ENCODE measurements around the gene GALNT1. TPM values are rescaled to one million over a fixed set of nuclear protein-coding genes. Genes with fewer than 3 reads are reported as not detected.

The GALNT1 gene
- total and polyA plus RNA-seq, 2 of the 4 experiments (the other 2 are of a cell fraction): 24.9 to 43.9 TPM

GRCh38 chr18:35682281-35682867 is 100.8 kb downstream of the GALNT1 start:
- Histone ChIP-seq H3K14ac (replicated peaks; ENCODE audit: low read depth, low read length) (no peak overlapping the region), H3K27me3 (ENCODE audit: control insufficient read depth, insufficient read depth, low read length) (no peaks in the 10 kb centered on the region), H3K4me1 (ENCODE audit: control insufficient read depth, insufficient read depth, low read length) (peaks cover 6% of the 10 kb centered on the region), H3K9ac (ENCODE audit: low read depth, low read length) (no peak overlapping the region), H3K9me1 (ENCODE audit: insufficient read depth, low read length) (no peaks in the 10 kb centered on the region; the same call in 1 of the 2 replicates), H2AFZ (replicated peaks; ENCODE audit: low read length, poor library complexity) (no peak overlapping the region), H2BK5ac (ENCODE audit: low read depth, low read length, poor library complexity, severe bottlenecking) (no peak overlapping the region), H3K18ac (ENCODE audit: low read depth, low read length) (no peak overlapping the region), H4K8ac (ENCODE audit: low read depth in 2 of 2, low read length in 2 of 2) (no peak overlapping the region), H2BK20ac (ENCODE audit: low read depth, low read length) (no peak overlapping the region), H3K27ac (ENCODE audit: insufficient read depth, low read length) (no peak overlapping the region), H2BK120ac (ENCODE audit: low read depth, low read length) (no peak overlapping the region), H2AK5ac (ENCODE audit: low read depth, low read length) (no peak overlapping the region), H3K79me1 (ENCODE audit: low read depth in 1 of 2, low read length in 2 of 2) (no peaks in the 10 kb centered on the region; a peak in 1 of 4 replicates), H4K20me1 (ENCODE audit: insufficient read depth, low read length) (no peaks in the 10 kb centered on the region), H3K36me3 (ENCODE audit: control insufficient read depth, insufficient read depth, low read length) (peaks cover 4% of the 10 kb centered on the region; the same call in 1 of the 2 replicates), H4K91ac (ENCODE audit: insufficient read depth, low read depth, low read length) (no peak overlapping the region), H2BK15ac (ENCODE audit: low read depth, low read length) (no peak overlapping the region), H3K4me3 (ENCODE audit: insufficient read depth, low read depth, low read length) (no peak overlapping the region), H3K4me2 (ENCODE audit: low read depth, low read length) (no peak overlapping the region), H3K23ac (ENCODE audit: low read depth, low read length) (no peak overlapping the region), H3K9me3 (ENCODE audit: control insufficient read depth, insufficient read depth, low read length) (no peaks in the 10 kb centered on the region), H2AK9ac (replicated peaks; ENCODE audit: low read depth, low read length, poor library complexity) (no peak overlapping the region), H4K5ac (ENCODE audit: low read depth, low read length) (no peak overlapping the region), H3K4ac (ENCODE audit: low read depth, low read length) (no peak overlapping the region), H3K56ac (ENCODE audit: extremely low read depth, insufficient read depth, low read length) (no peak overlapping the region)
- BruUV-seq (replicated peaks): no TSS peak
- POLR2A ChIA-PET (ENCODE audit: unreplicated experiment): no interaction called here
- dilution Hi-C loops (cut with HindIII; ENCODE audit: low sequenced_read_pairs, unreplicated experiment) (no loop called here), in situ Hi-C loops (cut with MboI; ENCODE audit: low sequenced_read_pairs) (no loop called here), intact Hi-C loops (cut with micrococcal nuclease) (loop anchor here (5.0 kb wide), 1 partner anchor 90 kb away; no protein-coding TSS in a partner anchor)
- no CpG with 5 or more reads among the region's 1 CpG for WGBS, 2 experiments (ENCODE audit: extremely low coverage in 2 of 2, insufficient read length in 1 of 2)
- TF ChIP-seq CHD1 (IDR thresholded peaks at IDR 0.05; ENCODE audit: low read depth, low read length) (no peak), ELK1 (IDR thresholded peaks at IDR 0.05; ENCODE audit: borderline replicate concordance, low read depth, low read length) (no peak), RCOR1 (IDR thresholded peaks at IDR 0.05; ENCODE audit: insufficient replicate concordance, low read length) (no peak), RFX5 (IDR thresholded peaks at IDR 0.05; ENCODE audit: low read depth, low read length) (no peak), USF2 (IDR thresholded peaks at IDR 0.05; ENCODE audit: low read depth, low read length) (no peak), MXI1 (IDR thresholded peaks at IDR 0.05; ENCODE audit: borderline replicate concordance, low read depth, low read length) (no peak), POLR2A (IDR thresholded peaks at IDR 0.05; ENCODE audit: low read depth, low read length) (no peak), MAZ (IDR thresholded peaks at IDR 0.05; ENCODE audit: borderline replicate concordance, low read depth, low read length) (no peak), SMC3 (IDR thresholded peaks at IDR 0.05; ENCODE audit: low read depth, low read length) (no peak)
- ATAC-seq (ENCODE audit: low read depth) (peak; percentile 55; the same call in 1 of the 2 replicates), DNase-seq (peak; percentile 47)
- CTCF ChIA-PET: interaction anchor here (0.6 kb wide), 1 partner anchor 51 kb away, joined by 3 read pairs; no protein-coding TSS in a partner anchor
